HG03025 (cell line): ENCODE data around the gene RBM4B.
A peak's percentile ranks its signal among the peaks of the same experiment; 100 is the strongest.
"Not testable (repeated sequence)": the region's sequence is repeated elsewhere in the genome, so short reads cannot be mapped to it uniquely, and the experiment has no call there.

Experiments used
- ATAC-seq: cut with Tn5 transposase; IDR thresholded peaks from one replicate; pipeline ENCODE4 v1.9.1; 2021; ENCODE audit warnings: mild to moderate bottlenecking, moderate library complexity; ENCODE audit not compliant: unreplicated experiment, low FRiP score

The RBM4B gene, protein sequence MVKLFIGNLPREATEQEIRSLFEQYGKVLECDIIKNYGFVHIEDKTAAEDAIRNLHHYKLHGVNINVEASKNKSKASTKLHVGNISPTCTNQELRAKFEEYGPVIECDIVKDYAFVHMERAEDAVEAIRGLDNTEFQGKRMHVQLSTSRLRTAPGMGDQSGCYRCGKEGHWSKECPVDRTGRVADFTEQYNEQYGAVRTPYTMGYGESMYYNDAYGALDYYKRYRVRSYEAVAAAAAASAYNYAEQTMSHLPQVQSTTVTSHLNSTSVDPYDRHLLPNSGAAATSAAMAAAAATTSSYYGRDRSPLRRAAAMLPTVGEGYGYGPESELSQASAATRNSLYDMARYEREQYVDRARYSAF

DNA sequence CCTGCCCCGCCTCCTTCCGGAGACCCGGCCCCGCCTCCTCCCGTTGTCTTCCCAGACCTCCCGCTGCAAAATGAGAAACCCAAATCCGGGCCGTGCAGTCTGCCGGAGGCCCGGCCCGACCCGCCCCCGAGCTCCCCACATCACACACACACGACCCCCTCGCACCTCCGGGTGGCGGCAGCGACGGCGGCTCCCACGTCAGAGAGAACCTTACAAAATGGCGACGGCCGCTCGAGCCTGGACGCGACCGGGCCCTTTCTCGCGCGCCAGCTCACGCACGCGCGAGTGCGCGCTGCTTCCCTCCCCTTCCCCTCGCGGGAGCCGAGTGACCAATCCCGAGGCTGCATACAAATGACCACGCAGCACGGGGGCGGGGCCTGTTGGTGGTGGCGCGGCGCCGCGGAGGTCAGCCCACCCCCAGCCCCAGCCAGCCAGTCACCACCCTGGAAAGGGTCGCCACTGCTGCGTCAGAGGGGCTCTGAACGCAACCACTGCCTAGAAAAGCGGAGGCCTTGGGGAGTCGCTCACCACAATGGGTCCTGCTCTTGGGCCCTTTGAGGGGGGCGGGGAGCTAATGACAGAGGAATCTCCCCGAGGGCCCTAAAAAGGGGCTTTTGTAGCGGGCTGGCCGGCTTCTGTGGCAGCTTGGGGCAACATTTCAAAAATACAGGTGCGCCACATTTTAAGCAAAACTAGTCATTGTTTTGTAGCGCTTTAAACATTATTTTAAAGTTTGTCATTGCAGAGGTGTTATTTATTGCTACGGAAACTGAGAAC, at the start of gene RBM4B:
Gene RBM4B (minus strand): TSS at position 289 of the 777 bp plus-strand sequence. CDS start 808 bp downstream, outside the sequence.
- peak; percentile 86 for ATAC-seq

DNA sequence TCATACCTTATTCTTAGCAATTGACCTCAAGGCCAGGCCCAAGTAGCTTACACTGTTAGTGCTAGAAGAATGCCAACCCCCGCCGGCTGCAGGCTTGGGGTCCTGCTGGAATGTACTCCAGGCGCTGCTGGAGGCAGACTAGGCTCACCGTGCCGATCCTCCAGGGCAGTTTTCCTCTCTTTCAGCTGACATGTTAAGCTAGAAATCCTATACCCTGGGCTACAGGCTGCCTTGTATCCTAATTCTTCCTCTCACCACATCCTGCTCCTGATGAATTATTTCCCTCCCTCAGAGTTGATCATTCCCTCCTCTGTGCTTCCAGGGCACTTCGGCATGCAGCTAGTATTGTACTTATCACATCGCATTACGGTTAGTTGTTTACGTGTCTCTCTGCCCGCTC, 48.0 kb upstream of the RBM4B start:
- ATAC-seq: no peak

DNA sequence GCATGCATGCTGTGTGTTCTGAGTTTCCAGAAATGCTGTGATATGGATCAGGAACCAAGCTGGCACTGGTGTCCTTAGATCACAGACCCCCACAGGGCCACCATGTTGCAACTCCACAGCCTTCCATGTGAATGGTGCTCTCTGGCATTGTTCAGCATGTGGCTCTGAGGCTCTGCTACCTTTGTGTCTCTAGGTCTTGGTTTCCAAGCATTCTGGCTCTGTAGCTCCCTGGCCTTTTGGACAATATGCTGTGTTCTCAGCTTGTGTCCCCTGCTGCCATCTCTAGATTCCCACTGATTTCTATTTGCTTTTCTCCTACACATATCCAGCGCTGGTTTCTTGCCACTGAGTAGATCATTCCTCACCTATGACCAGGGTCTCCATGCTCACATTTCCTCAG, 47.4 kb upstream of the RBM4B start:
- ATAC-seq: no peak

DNA sequence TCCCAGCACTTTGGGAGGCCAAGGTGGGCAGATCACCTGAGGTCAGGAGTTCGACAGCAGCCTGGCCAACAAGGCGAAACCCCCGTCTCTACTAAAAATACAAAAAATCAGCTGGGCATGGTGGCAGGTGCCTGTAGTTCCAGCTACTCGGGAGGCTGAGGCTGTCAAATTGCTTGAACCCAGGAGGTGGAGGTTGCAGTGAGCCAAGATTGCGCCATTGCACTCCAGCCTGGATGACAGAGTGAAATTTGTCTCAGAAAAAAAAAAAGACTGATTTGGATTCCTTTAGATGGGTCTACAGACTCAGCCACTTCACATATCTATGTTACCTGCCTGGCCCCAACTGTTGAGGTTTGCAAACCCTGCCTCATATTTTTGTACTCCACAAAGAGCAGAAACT, 46.5 kb upstream of the RBM4B start:
- not testable (repeated sequence) for ATAC-seq

DNA sequence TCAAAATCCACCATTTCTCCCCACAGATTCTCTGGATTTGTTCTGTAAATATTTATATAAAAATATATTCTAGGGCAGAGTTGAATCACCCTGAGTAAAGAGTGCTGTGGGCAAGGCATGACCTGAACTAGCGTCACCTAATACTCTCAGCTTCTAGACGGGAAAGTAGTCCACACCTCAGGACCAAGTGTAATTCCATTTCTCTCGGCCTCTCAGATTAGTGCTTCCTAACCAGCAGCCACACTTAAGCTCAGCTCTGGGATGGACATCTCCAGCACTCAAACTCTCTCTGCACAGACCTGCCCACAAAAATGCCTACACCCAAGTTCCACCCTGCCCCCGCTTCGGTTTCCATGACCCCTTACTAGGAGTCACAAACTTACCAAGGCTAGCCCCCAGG, 46.0 kb upstream of the RBM4B start:
- ATAC-seq: no peak

DNA sequence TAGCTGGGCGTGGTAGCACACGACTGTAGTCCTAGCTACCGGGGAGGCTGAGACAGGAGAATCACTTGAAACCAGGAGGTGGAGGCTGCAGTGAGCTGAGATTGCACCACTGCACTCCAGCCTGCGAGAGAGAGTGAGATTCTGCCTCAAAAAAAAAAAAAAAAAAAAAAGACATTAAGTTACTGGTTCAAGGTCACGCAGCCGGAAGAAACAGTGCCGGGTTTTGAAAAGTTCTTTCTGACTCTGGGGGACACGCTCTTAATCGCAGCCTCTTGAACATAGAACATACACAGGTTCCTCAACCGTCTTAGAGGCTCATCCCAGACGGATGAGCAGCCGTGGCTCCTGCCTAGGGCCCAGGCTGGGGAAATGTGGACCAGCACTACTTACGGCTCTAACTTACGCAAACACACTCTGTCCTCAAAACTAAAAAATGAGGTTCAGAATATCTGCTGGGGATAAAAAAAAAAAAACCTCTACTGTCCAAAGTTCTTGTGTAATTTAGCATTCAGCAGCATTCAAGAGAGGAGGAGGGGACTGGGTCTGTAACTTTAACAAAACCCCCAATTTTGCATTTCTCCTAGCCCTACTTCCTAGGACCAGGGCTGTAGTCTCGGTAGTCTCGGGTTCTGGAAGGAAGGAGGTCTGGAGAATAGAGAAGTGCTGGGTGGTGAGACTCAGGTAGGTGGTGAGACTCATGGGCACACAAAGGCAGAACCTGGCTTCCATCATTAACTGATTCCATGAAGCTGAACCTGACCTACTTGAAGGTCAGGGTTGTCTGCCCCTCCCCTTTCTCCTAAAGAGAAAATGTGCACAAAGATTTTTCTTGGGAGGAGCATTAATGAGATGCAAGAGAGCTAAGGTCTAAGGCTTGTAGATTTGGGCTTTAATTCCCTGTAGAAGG, 45.3 kb upstream of the RBM4B start:
- no peak for ATAC-seq

DNA sequence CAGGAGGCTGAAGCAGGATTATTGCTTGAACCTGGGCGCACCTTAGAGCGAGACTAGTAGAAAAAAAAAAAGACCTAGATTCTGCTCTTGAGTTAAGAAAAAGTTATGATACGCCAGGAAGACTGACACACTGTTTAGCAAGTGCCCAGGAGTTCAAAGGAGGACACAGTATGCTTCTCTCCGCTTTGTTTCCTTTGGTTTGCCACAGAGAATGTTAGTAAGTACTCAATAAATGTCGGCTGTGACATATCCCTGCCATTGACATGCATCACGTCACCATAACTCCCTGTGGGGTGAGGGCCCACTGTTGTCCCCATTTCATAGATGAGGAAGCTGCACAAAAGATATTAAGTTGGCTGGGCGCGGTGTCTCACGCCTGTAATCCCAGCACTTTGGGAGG, 44.3 kb upstream of the RBM4B start:
- no peak for ATAC-seq

DNA sequence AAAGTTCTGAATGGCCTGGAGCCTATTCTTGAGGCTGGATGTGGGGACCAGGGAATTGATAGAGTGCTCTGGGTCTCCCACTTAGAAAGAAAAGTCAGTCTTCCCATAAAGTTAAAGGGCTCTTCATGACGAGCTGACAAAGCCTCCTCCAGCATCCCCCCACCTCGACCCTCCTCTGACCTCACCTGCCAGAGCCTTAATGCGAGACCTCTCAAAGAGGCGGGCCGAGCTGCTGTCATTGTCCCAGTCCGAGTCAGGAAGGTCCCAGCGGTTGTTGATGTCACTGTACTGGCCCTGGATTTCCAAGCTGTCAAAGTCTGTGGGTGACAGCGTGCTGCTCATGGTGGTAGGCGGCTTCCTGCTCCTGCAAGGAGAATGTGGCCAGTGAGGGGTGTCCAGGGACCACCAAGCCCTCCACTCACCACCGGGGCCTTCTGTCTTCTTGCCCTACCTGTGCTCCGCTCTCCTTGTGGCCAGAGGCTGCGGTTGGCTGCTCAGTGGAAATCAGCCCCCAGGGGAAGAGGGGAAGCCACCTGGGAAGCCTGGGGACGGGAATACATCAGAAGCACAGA, 43.3 kb upstream of the RBM4B start:
- ATAC-seq: no peak

DNA sequence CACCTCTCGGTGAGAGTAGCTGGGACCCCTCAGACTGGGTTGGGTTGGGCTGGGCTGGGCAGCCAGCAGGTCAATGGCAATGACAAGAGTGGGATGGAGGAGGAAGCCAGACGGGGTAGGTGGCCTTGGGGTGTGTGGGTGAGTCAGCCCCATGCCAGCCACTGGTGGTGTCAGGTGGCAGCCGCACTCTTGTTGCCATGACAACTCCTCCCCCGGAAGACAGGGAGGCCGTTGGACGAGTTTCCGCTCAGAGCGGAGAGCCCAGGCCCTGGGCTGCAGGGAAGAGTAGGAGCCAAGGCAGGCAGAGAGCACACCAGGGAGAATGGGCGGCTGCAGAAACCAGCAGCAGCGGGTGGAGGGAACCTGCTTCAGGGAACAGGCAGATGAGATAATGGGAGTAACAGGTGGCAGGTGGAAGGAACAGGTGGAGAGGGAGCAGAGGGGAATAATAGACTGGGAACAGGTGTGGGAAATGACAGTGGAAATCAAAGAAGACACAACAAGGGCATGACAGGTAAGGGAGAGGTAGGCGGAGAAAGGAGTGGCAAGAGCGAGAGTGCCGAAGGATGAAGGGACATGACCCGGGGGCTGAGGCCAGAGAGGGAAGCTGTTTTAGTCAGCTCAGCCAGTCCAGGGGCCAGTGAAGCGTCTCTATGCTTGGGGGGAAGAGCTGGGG, 42.7 kb upstream of the RBM4B start:
- ATAC-seq: no peak

DNA sequence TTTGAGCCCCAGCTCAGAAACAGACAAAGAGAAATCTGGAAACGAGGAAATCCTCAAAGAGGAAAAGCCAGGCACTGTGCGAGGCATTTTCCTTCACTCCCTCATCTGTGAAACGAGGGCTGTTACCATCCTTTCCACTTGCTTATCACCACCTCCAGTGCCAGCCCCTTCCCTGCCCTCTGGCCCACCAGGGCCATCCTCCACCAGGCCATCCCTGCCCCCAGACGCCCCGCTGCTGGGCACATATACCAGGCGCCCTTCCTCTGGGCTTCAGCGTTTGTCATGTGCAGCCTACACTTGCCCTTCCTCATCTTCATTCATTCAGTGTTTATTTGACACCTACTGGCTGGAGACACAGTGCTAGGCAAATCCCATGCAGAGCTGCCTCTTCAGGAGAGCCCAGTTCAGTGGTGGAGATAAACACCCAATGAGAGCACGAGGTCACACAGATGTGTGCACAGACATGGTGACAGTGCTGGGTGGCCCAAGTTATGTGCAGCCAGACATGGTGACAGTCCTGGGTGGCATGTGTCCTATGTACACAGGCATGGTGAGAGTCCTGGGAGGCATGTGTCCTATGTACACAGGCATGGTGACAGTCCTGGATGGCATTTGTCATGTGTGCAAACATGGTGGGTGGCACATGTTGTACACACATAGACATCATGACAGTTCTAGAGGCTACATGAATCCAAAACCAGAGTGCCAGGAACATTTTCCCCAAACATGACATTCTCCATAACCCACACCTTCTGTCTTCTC, 41.6 kb upstream of the RBM4B start:
- ATAC-seq: no peak

DNA sequence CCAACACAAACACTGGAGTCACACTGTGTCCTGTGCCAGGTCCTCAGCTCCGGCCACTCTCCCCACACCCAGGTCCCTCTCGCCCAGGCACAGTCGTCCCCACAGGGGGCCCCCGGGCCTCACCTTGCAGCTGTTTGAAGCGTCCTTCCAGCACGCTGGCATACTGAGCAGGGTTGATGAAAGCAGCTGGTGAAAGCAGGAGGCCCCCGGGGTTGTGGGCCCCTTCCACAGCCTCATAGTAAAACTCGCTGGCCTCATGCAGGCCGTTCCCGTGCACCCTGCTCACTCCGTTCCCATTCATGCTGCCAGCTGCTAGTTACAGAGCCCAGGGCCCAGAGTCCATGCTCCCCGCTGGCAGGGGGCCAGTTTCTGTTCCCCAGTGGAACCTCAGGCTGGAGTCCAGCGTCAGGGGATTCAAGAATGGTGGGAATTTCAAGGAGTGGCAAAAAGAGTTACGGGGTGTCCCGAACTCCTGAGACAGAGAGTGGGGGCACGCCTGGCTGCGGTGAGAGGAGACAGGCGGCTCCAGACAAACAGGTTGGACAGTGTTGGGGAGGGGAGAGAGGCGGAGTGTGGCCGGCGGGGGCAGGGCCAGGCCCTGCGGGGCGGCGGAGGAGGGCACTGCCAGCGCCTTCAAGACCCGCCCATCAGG, 40.8 kb upstream of the RBM4B start:
- ATAC-seq: no peak

DNA sequence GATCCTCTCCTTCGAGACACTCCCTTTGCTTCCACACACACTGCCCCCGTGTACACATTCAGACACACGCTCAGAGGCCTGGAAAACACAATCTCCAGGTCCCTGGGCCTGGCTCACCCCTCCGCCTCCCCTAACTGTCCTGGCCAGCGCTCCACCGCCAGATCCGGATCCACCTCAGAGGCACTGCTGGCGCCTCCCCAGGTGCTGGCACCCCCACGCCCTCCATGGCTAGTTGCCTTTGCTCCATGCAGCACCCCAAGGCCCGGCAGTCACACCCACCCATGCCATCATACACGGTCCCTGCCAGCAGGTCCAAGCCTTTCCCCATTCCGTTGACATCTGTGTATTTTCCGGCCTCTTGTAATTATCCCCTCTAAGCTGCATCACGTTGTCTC, 40.2 kb upstream of the RBM4B start:
- ATAC-seq: no peak

DNA sequence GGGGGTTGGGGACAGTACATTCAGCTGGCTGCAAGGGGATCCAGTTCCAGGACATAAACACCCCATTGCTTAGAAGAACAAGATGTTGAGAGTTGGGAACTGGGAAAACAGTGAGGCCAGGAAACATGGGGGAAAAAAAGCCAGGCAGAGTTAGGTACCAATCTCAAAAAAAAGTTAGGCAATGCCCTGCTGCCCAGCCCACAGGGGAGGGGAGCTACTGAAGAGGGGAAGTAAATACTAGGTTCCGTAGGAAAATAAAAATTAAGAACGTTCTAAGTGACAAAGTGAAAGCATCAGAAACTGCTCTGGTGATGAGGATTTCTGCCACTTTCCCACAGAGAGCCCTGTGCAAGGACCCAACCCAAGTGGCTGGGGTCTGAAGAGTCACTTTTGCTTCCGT, 39.3 kb upstream of the RBM4B start:
- no peak for ATAC-seq

DNA sequence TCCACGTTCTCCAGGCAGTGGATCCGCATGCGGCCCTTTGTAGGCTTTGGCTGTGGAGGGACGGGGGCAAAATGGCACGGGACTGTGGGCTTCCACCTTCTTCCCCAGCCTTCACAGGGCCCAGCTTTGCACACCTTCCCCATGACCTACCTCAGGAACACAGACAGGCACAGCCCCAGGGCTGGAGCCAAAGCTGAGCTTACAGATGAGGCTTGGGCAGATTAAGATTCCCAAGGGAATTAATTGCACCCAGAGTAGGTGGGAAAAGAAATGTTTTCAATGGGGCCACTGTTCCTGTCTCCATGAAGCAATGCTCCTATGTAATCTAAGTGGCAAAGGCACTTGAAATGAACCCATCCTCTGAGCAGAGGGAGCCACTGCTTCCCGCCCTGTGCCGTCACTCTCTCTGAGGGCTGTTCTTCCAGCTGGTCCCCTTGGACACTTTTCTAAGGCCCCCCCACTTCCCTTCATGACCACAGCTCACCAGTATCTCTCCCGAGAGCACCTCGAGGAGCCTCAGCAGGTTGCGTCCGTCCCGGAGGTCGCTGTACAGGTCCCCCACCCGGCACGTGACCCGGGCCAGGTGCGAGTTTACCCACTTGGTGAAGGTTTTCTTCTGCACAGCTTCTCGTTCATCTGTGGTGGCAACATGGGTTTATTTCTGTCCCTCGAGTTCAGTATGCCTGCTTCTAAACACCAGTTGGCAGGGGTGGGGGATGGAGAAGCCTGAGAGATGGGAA, 37.8 kb upstream of the RBM4B start:
- no peak for ATAC-seq

DNA sequence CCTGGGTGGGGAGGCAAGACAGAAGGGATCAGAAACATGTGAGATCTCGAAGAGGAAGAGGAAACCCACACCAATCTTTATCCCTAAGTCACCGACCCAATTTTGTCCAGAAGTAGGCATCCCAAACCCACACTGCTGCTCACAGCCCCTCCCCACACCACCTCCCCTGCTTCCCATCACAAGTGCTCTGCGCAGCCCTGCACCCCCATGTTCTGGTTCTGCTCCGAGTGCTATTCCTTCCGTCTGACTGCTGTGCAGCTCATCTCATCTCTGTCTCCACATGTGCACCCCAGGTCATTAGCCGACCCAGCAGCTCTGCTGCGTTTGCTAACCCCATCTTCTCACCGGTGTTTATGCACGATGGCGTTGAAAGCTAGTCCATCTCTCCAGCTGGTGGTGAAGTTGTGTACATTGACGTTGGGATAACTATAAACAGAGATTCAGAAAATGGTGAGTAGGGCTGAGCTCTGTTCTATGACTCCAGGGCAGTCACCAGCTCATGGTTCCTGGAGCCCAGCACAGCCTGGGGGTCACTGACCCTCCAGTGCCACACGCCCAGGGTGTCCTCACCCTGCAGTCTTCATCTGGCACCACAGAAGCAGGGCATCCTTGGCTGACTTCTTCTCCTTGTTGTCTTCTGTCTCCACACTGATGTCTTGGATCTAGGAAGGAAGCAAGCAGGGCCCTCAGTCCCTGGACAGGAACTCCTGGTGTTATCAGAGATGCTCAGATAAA, 36.2 kb upstream of the RBM4B start:
- ATAC-seq: no peak

DNA sequence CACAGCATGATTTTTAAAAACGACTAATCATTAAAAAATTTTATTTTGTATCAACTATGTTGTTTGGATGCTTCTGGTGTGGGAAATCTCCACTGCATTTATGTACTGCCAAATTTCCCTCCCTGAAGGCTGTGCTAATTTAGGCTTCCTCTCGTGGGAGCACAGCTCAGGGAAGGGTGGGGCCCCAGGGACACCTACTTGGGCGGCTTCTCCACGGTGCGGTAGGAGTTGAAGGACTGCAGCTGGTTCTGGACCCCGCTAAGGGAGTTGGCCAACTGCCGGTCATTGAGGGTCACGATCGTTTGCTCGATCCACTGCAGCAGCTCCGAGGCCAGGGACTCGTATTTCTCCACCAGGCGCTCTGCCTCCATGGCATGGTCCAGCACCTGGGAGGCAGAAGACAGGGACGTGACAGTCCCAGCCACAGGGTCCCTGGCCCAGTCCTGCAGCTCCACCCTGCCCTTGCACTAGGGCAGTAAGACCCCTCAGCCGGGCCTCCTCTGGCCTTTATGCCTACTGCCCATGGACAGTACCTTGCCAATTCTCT, 32.8 kb upstream of the RBM4B start:
- ATAC-seq: no peak

DNA sequence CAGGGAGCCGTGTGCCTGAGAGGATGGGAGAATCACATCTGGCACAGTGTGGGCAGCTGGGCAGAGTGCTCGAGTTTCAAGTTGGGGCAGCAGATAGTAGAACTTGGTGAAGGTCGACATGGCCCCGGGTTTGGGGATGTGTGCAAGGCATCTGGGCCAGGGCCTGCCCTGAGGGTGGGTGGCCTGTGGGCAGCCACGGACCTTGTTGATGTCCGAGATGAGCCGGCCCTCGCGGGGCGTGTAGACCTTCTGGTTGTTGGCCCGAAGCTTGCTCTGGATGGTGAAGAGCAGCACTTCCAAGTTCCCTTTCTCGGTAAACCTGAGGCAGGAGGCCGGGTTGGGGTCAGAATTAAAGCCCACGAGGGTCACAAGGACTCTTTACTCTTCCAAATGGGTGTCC, 31.0 kb upstream of the RBM4B start:
- ATAC-seq: no peak
